Endothelial cell of umbilical vein (primary cell): ENCODE measurements around the gene PBX3. TPM values are rescaled to one million over a fixed set of nuclear protein-coding genes. Genes with fewer than 3 reads are reported as not detected.

Experiments
- BruUV-seq: library from RNA; stranded (reverse); fragments of 400-500 nt; replicated peaks from 2 replicates; lab custom pipeline; 2021; lab: Mats Ljungman, UMichigan
- CTCF ChIA-PET: fragments of 300-600, 350-600 bp; sonication (Branson Sonifier 250); formaldehyde crosslinking; loops from one replicate; lab custom pipeline; 2021; ENCODE audit warnings: antibody characterized with exemption, inconsistent platforms; lab: Charles Lee
- POLR2A ChIA-PET: fragments of 300-600, 350-600 bp; sonication (Branson Sonifier 250); formaldehyde crosslinking; loops from one replicate; lab custom pipeline; 2021; ENCODE audit warnings: antibody characterized with exemption, inconsistent platforms; lab: Charles Lee
- DNase-seq: peaks from one replicate; pipeline ENCODE4 v3.0.0-alpha.2; 2011; ENCODE audit warnings: low read depth, low spot score
- FAIRE-seq: peaks from 2 replicates; lab custom pipeline; 2011; peaks lifted over from hg19 to GRCh38; lab: Jason Lieb, UNC
- H2AFZ ChIP-seq: 2 replicates; pipeline ENCODE4 v1.6.0; 2012; ENCODE audit warnings: low read depth, low read length, control low read depth, inconsistent platforms
- H3K27ac ChIP-seq: 2 replicates; pipeline ENCODE4 v1.5.1; 2011; ENCODE audit warnings: low read depth, mild to moderate bottlenecking, control low read depth, low read length, moderate library complexity; ENCODE audit not compliant: insufficient read depth
- H3K27me3 ChIP-seq, 2 experiments: 2 replicates each; pipeline versions ENCODE4 v1.6.0 to v1.6.1; 2011; ENCODE audit warnings: low read length in 2 of 2, mixed read lengths in 1 of 2; ENCODE audit not compliant: control insufficient read depth in 2 of 2, insufficient read depth in 2 of 2
- H3K36me3 ChIP-seq, 2 experiments: 2 replicates in 1 of 2; 3 replicates in 1 of 2; pipeline ENCODE4 v1.5.1; 2011; ENCODE audit warnings: low read length in 2 of 2, mild to moderate bottlenecking in 1 of 2, moderate library complexity in 1 of 2; ENCODE audit not compliant: control insufficient read depth in 2 of 2, insufficient read depth in 2 of 2; ENCODE audit errors: extremely low read depth in 1 of 2
- H3K4me1 ChIP-seq: 3 replicates; pipeline ENCODE4 v1.5.1; 2011; ENCODE audit warnings: mild to moderate bottlenecking, low read length; ENCODE audit not compliant: control insufficient read depth, insufficient read depth; ENCODE audit errors: extremely low read depth
- H3K4me2 ChIP-seq: 2 replicates; pipeline ENCODE4 v1.6.1; 2011; ENCODE audit warnings: low read length, control low read depth, mixed read lengths; ENCODE audit not compliant: insufficient read depth
- H3K4me3 ChIP-seq, 3 experiments: fragments of 200-600 bp in 1 of 3; sonication (generic), shearing (Covaris generic) in 1 of 3; replicated peaks in 1 of 3; 2 replicates each; pipeline ENCODE4 v1.5.1; 2011 to 2016; ENCODE audit warnings: control low read depth in 3 of 3, low read length in 3 of 3, mild to moderate bottlenecking in 2 of 3, inconsistent platforms in 1 of 3, low read depth in 1 of 3, moderate library complexity in 1 of 3; ENCODE audit not compliant: insufficient read depth in 1 of 3
- H3K79me2 ChIP-seq: 2 replicates; pipeline ENCODE4 v1.6.0; 2012; ENCODE audit warnings: low read length, inconsistent platforms; ENCODE audit not compliant: control insufficient read depth, insufficient read depth
- H3K9ac ChIP-seq: replicated peaks from 2 replicates; pipeline ENCODE3; 2011; ENCODE audit warnings: low read length, control low read depth; ENCODE audit not compliant: insufficient read depth; ENCODE audit errors: extremely low read depth
- H3K9me1 ChIP-seq: replicated peaks from 3 replicates; pipeline ENCODE4 v1.6.0; 2011; ENCODE audit warnings: mild to moderate bottlenecking, low read length; ENCODE audit not compliant: control insufficient read depth, insufficient read depth; ENCODE audit errors: extremely low read depth
- H3K9me3 ChIP-seq: replicated peaks from 2 replicates; pipeline ENCODE4 v1.5.1; 2012; ENCODE audit warnings: low read length, inconsistent platforms; ENCODE audit not compliant: control insufficient read depth, insufficient read depth
- H4K20me1 ChIP-seq: replicated peaks from 2 replicates; pipeline ENCODE3; 2011; ENCODE audit warnings: mild to moderate bottlenecking, low read length; ENCODE audit not compliant: control insufficient read depth, insufficient read depth; ENCODE audit errors: extremely low read depth
- EZH2 ChIP-seq: IDR thresholded peaks from 2 replicates; pipeline ENCODE4 v1.6.1; 2012; ENCODE audit warnings: borderline replicate concordance, low read depth, mild to moderate bottlenecking, moderate library complexity, low read length, inconsistent platforms; ENCODE audit not compliant: severe bottlenecking
- FOS ChIP-seq: IDR thresholded peaks from 2 replicates; pipeline ENCODE4 v1.6.1; 2011; ENCODE audit warnings: mild to moderate bottlenecking, low read length, moderate library complexity, borderline replicate concordance; ENCODE audit not compliant: insufficient read depth
- GATA2 ChIP-seq: IDR thresholded peaks from 2 replicates; pipeline ENCODE4 v1.7.0; 2011; ENCODE audit warnings: low read depth, mild to moderate bottlenecking, moderate library complexity, mixed read lengths, low read length; ENCODE audit not compliant: insufficient read length, insufficient read depth
- JUN ChIP-seq: IDR thresholded peaks from 2 replicates; pipeline ENCODE4 v1.6.1; 2011; ENCODE audit warnings: borderline replicate concordance, low read depth; ENCODE audit not compliant: insufficient read length, insufficient read depth
- MYC ChIP-seq: IDR thresholded peaks from one replicate; pipeline ENCODE4 v1.6.1; 2011; ENCODE audit warnings: mild to moderate bottlenecking, low read depth, low read length
- POLR2A ChIP-seq: IDR thresholded peaks from 2 replicates; pipeline ENCODE4 v1.6.1; 2012; ENCODE audit warnings: low read depth, mild to moderate bottlenecking, control low read depth, low read length
- POLR2AphosphoS5 ChIP-seq: IDR thresholded peaks from 2 replicates; pipeline ENCODE4 v1.6.1; 2012; ENCODE audit warnings: low read depth, mild to moderate bottlenecking, control low read depth, low read length, moderate library complexity; ENCODE audit not compliant: insufficient read depth
- dilution Hi-C: fragments of 300-500 bp; cut with MboI; formaldehyde crosslinking; loops from one replicate; pipeline ENCODE4 v1.15.0; 2019; ENCODE audit warnings: low sequenced_read_pairs; ENCODE audit not compliant: extremely low pct_ligation_motif_present
- intact Hi-C: fragments of 100-400 bp; cut with micrococcal nuclease; formaldehyde crosslinking; loops from one replicate; pipeline ENCODE4 v1.10.0; 2022
- polyA plus RNA-seq, 4 experiments: library from polyadenylated mRNA; depleted of rRNA in 3 of 4; stranded (reverse) in 3 of 4; unstranded in 1 of 4; fragments of >200 nt; gene quantifications; 2 replicates each; pipeline versions ENCODE4 v1.2.1 to v1.2.3, GENCODE V29; 2011 to 2012; ENCODE audit warnings: missing spikeins in 1 of 4
- total RNA-seq: library from RNA; stranded (reverse); gene quantifications from 2 replicates; pipeline ENCODE4 v1.2.3, GENCODE V29; 2021
- TF ChIP-seq, protein P1 (sequence below), 2 donors: IDR thresholded peaks; 1 replicate in 1 of 2; 2 replicates in 1 of 2; pipeline ENCODE4 v1.5.1; 2011; ENCODE audit warnings: low read length in 2 of 2, mild to moderate bottlenecking in 2 of 2, moderate library complexity in 2 of 2, control low read depth in 1 of 2, inconsistent platforms in 1 of 2, low read depth in 1 of 2; ENCODE audit not compliant: insufficient read depth in 1 of 2; ENCODE audit errors: extremely low read depth in 1 of 2
- TF ChIP-seq, protein P2 (sequence below): IDR thresholded peaks from 2 replicates; pipeline ENCODE4 v1.6.1; 2011; ENCODE audit not compliant: insufficient read depth, insufficient read length

The PBX3 gene
- total and polyA plus RNA-seq, 2 donors (not counting 3 experiments of a cell fraction or from before 2014, with no cell fraction given), result 18.8 to 42.0 TPM

DNA sequence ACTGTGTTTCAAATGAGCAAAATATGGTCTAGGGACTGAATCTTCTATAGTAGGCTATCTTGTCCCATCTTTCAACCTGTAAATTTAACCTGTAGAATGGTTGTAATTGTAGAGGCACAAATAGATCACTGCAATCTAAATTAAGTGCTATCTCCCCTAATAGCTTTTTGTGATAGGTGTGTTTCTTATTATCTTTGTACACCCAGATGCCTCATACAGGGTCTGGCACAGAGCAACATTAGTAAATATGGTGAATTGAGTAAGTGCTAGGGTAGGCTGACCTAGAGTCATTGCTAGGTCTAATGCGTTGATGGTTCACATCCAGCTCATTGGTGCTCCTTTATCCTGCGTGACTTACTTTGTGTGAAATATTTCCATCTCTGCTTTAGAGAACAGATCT lies 100.6 kb downstream of the PBX3 start:
- DNase-seq (no peak), FAIRE-seq (no peak)
- ChIA-PET CTCF (no interaction called here), POLR2A (no interaction called here)
- no peaks in the 10 kb centered on the region for H3K27me3 ChIP-seq
- no peaks in the 10 kb centered on the region for H3K9me1 ChIP-seq
- no peak overlapping the region for H3K4me3 ChIP-seq
- H3K4me1 ChIP-seq, result no peaks in the 10 kb centered on the region
- no peak overlapping the region for H2AFZ ChIP-seq
- TF ChIP-seq MYC, result no peak
- TF ChIP-seq POLR2A, result no peak
- no peak for TF ChIP-seq GATA2
- TF ChIP-seq JUN, result no peak
- no peak for TF ChIP-seq POLR2AphosphoS5
- no peak for TF ChIP-seq EZH2
- TF ChIP-seq, protein P1, sequence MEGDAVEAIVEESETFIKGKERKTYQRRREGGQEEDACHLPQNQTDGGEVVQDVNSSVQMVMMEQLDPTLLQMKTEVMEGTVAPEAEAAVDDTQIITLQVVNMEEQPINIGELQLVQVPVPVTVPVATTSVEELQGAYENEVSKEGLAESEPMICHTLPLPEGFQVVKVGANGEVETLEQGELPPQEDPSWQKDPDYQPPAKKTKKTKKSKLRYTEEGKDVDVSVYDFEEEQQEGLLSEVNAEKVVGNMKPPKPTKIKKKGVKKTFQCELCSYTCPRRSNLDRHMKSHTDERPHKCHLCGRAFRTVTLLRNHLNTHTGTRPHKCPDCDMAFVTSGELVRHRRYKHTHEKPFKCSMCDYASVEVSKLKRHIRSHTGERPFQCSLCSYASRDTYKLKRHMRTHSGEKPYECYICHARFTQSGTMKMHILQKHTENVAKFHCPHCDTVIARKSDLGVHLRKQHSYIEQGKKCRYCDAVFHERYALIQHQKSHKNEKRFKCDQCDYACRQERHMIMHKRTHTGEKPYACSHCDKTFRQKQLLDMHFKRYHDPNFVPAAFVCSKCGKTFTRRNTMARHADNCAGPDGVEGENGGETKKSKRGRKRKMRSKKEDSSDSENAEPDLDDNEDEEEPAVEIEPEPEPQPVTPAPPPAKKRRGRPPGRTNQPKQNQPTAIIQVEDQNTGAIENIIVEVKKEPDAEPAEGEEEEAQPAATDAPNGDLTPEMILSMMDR (IDR thresholded peaks at IDR 0.05; ENCODE audit: extremely low read depth in 1 of 2, insufficient read depth in 1 of 2, low read depth in 1 of 2, low read length in 2 of 2), result no peak
- TF ChIP-seq, protein P2, sequence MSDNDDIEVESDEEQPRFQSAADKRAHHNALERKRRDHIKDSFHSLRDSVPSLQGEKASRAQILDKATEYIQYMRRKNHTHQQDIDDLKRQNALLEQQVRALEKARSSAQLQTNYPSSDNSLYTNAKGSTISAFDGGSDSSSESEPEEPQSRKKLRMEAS, result no peak
- TF ChIP-seq FOS, result no peak
- peaks cover 6% of the 10 kb centered on the region for H4K20me1 ChIP-seq
- H3K36me3 ChIP-seq, result no peaks in the 10 kb centered on the region
- H3K9me3 ChIP-seq, result no peaks in the 10 kb centered on the region
- intact Hi-C loops, result no loop called here
- H3K4me2 ChIP-seq, result no peak overlapping the region
- no peak overlapping the region for H3K27ac ChIP-seq
- no peak overlapping the region for H3K9ac ChIP-seq
- dilution Hi-C loops, result no loop called here
- BruUV-seq, result no TSS peak
- peaks cover 25% of the 10 kb centered on the region for H3K79me2 ChIP-seq
